HG02884 (cell line): ENCODE data around the gene TMEM125.

Source experiments
- ATAC-seq: cut with Tn5 transposase; IDR thresholded peaks from one replicate; pipeline ENCODE4 v1.9.1; 2021; ENCODE audit warnings: mild to moderate bottlenecking, moderate library complexity; ENCODE audit not compliant: unreplicated experiment

The TMEM125 gene

DNA sequence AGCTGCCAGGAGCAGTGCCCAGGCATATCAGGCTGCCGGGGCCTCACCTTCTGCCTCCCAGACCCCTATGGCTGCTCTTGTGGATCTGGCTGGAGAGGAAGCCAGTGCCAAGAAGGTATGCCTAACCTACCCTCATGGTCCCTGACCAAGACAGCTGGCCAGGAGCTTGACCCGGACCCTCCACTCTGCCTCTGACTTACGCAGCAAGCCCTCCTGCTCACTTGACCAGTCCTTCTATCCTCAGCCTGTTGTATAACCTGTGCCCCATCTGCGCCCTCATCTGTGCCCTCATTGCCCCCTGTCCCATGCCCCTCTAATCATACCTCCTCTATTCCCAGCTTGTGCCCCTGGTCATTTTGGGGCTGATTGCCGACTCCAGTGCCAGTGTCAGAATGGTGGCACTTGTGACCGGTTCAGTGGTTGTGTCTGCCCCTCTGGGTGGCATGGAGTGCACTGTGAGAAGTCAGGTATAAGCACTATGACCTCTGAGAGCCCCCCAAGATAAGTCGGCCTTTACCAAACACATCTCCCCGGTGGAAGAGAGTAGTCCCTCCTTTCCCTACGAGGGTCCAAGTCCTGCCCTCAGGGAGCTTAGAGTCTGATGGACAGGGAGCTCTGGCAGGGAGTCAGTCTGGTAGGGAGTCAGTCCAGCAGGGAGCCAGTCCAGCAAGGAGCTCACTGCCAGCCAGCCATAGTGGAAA is 37.8 kb downstream of the TMEM125 start:
- no peak for ATAC-seq

DNA sequence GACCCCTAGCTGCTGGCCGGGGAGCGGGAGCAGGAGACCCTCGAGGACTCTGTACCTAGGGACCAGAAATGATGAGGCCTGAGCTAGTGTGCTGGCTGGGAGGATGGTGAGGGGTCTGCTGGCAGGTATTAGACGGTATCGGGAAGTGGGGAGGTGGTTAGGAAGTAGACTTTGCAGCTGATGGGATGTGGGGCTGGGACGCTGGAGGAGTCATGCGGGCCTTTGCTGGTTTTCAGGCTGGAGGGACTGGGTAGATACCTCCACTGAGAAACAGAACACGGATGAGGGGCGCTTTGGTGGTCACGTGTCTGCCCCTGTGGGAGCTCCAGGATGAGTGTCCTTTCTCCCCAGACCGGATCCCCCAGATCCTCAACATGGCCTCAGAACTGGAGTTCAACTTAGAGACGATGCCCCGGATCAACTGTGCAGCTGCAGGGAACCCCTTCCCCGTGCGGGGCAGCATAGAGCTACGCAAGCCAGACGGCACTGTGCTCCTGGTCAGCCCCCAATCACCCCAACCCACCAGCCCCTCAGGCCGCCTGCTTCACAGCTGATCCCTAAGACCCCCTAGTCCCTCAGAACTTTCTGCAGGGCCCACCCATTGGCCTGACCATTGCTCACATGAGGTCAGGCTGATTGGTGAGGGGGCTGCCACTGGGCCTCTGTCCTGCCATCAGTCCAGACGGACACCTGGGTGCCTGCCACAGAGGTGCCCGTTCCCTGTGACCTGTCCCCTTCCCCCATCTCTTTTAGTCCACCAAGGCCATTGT is 39.0 kb downstream of the TMEM125 start:
- ATAC-seq: no peak

DNA sequence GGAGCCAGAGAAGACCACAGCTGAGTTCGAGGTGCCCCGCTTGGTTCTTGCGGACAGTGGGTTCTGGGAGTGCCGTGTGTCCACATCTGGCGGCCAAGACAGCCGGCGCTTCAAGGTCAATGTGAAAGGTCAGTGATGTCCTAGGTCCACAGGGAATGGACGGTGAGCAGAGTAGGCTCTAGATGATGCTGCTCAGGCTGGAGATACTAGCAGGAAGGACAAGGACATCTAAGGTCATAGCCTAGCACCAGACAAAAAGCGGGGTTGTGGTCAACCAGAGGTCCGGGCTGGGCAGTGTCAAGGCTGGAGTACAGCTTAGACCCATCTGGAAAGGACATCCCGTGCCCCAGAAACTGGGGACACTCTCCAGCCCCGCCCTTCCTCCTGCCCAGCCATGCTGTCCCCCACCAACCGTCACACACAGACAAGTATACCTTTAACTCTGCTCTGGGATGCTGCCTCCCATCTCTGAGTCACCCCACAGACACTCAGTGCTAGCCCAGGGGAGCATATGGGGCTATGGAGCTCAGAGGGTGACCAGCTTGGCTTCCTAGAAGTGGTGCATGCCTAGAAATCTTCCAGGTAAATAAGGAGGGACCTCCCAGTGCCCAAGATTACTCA is 39.7 kb downstream of the TMEM125 start:
- ATAC-seq: no peak

DNA sequence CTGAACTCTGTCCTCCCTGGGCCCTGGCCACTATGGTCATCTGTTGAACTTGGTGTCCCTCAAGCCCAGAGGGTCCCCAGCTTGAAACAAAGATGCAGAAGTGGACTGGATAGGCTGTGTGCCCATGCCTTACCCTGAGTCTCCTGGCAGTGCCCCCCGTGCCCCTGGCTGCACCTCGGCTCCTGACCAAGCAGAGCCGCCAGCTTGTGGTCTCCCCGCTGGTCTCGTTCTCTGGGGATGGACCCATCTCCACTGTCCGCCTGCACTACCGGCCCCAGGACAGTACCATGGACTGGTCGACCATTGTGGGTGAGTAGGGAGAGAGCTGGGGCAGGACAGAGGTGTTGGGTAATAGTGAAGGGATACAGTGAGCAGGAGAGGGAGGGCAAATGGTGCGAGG is 41.7 kb downstream of the TMEM125 start:
- ATAC-seq: no peak

DNA sequence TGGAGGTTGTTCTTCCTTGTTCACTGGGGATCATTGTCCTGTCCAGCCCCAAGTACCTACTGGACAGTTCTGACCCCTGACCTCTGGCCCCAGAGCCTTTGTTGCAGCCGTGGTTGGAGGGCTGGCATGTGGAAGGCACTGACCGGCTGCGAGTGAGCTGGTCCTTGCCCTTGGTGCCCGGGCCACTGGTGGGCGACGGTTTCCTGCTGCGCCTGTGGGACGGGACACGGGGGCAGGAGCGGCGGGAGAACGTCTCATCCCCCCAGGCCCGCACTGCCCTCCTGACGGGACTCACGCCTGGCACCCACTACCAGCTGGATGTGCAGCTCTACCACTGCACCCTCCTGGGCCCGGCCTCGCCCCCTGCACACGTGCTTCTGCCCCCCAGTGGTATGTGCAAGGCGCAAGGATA is 42.4 kb downstream of the TMEM125 start:
- no peak for ATAC-seq

DNA sequence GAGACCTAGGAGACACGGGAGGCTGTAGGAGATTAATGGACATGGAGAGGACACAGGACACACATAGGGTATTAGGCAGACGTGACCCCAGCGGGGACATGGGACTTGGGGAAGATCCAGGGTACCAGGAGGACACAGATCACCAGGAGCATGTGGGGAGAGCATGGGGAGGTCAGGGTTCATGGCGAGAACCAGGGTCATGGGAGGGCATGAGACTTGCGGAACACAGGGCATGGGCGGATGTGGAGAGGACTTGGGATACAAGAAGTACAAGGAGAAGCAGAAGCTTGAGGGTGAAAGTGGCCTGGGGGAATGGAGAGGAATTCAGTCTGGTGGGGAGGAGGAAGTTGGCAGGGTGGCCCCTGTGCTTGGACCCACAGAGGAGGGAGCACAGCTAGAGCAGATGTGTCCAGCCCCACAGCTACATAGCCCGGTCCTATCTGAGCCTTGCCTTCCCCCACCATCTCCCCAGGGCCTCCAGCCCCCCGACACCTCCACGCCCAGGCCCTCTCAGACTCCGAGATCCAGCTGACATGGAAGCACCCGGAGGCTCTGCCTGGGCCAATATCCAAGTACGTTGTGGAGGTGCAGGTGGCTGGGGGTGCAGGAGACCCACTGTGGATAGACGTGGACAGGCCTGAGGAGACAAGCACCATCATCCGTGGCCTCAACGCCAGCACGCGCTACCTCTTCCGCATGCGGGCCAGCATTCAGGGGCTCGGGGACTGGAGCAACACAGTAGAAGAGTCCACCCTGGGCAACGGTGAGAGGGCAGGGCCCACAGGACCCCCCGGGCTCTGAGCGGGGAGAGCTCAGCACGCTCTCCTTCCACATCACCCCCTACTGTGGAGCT is 43.1 kb downstream of the TMEM125 start:
- ATAC-seq: no peak

DNA sequence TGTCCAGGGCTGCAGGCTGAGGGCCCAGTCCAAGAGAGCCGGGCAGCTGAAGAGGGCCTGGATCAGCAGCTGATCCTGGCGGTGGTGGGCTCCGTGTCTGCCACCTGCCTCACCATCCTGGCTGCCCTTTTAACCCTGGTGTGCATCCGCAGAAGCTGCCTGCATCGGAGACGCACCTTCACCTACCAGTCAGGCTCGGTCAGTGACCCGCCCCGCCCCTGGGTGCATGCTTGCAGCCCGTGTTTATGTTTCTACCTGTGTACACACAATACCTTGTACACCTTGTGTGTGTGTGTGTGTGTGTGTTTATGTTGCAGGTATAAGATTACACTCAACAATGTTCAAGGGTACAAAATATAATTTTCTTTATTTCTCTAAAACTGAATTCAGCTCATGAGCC is 44.0 kb downstream of the TMEM125 start:
- no peak for ATAC-seq

DNA sequence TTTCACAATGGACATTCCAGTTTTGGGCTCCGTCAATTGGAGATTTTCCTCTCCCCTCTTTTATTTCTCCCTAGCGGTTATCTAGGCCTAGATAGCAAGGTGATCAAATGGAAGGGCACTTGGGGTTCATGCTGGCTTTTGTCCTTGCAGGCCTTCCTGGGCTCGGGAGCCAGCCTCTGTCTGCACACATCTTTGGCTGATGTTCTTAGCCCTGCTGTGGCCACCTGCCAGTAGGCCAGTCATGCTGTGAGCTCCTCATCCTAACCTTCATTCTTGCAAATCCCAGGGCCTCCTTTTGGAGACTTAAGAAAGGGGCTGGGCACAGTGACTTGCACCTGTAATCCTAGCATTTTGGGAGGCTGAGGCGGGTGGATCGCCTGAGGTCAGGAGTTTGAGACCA is 44.5 kb downstream of the TMEM125 start:
- ATAC-seq: no peak

DNA sequence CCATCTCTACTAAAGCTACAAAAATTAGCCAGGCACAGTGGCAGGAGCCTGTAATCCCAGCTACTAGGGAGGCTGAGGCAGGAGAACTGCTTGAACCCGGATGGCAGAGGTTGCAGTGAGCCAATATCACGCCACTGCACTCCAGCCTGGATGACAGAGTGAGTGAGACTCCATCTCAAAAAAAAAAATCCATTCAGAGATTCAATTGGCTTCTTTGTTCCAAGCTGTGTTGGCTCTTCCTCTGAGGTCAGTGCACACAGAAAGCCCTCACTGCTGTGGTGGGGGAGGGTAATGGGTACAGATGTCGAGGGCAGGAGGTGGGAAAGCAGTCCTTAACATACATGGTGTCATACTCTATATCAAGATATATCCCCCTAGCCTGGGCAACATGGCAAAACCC is 45.7 kb downstream of the TMEM125 start:
- no peak for ATAC-seq

DNA sequence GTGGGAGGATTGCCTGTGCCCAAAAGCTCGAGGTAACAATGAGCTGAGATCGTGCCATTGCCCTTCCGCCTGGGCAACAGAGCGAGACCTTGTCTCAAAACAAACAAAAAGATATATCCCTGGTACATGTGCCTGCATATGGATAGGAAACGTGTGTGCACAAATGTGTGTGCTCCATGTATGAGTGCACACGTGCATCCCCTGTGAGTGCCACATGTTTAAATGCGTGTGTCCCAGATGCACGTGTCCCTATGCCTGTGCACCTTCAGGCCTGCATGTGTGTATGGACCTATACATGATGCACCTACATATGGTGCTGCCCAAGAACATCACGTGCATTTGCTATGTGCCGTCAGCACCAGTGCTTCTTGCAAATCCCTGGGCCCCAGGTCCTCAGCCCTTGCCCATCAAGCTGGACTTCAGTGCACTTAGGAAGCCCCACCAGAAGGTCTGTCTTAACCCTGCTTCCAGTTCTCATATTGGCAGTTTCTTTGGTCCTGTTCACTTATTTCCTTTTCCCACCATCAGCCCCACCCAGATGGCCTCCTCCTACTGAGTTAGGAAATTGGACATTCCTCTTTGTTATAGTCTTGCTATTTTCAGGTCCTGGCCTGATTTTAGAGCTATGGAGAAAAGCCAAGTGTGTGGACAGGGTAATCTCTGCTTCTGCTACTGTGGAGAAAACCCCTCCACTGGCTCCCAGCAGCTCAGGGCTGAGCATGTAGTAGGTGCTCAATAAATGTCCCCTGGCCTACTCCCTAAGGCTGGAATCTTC is 46.4 kb downstream of the TMEM125 start:
- no peak for ATAC-seq

DNA sequence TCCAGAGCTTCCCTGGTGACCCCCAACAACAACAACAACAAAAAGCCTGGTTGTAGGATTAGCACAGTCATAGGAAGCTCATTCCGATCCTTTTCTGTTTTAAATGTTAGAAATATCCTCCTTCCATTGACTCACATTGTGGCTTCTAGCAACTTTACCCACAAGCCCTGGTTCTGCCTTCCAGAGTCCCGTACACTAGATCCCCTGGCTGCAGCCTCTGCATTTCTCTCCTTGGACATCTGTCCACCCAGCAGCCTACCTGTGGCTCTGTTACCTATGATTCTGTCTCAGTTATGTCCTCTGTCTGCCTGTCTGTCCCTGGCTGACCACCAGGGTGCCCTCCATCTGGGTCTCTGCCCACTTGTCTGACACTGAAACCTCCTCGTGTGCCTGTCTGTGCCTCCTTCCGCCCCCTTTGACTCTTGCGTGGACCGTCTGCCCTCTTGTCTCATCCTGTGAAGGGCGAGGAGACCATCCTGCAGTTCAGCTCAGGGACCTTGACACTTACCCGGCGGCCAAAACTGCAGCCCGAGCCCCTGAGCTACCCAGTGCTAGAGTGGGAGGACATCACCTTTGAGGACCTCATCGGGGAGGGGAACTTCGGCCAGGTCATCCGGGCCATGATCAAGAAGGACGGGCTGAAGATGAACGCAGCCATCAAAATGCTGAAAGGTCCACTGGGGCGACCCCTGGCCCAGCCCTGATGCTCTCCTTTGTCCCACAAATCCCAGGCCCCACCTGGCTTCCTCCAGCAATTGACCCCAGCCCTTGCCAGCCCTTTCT is 47.1 kb downstream of the TMEM125 start:
- no peak for ATAC-seq

DNA sequence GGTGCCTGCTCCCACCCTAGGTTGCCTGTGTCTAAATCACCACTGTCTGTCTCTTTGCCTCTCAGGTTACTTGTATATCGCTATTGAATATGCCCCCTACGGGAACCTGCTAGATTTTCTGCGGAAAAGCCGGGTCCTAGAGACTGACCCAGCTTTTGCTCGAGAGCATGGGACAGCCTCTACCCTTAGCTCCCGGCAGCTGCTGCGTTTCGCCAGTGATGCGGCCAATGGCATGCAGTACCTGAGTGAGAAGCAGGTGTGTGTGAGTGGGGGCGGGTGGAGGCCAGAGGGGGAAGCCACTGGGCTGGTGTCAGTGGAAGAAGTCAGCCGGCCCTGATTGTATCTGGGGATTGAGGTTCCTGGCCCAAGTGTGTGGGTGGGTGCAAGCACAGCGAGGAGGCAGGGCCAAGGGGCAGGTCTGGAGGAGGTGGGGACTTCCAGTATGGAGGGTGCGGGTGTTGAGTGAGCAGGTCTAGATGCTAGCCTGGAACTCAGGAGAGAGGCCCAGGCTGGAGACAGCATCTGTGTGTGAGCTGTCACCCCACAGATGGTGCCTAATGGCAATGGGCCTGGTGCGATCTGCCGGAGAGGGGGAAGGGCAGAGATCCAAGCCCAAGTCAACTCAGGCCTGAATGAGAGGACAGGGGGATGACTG is 48.2 kb downstream of the TMEM125 start:
- ATAC-seq: no peak

DNA sequence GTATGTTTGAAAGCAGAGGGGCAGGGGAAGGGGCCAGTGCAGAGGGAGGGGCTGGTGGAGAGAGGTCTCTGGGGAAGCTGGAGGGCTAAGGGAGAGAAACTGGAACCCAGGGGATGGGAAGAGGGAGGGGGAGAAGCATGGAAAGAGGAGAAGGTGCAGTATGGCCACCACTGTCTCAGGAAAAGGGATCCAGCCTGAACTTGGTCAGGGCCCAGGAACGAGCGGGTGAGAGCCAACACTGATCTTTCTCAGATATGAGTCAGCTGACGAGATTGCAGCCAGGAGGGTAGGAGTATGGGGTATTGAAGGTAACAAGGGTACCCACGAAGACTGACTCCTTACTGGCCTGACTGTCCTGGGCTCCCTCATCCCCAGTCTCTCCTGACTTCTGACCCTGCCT is 49.0 kb downstream of the TMEM125 start:
- no peak for ATAC-seq

DNA sequence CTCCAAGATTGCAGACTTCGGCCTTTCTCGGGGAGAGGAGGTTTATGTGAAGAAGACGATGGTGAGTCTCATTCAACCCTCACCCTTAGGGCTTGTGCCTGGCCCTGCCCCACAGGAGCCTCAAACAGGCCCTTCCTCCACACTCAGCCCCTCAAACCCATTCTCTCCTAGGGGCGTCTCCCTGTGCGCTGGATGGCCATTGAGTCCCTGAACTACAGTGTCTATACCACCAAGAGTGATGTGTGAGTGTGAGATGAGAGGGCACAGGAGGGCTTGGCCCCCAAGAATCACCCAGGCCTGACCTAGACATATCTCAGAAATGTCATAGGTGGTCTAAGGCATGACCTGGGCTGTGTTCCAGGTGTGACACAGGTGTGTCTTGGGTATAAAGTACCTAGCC is 49.5 kb downstream of the TMEM125 start:
- no peak for ATAC-seq

DNA sequence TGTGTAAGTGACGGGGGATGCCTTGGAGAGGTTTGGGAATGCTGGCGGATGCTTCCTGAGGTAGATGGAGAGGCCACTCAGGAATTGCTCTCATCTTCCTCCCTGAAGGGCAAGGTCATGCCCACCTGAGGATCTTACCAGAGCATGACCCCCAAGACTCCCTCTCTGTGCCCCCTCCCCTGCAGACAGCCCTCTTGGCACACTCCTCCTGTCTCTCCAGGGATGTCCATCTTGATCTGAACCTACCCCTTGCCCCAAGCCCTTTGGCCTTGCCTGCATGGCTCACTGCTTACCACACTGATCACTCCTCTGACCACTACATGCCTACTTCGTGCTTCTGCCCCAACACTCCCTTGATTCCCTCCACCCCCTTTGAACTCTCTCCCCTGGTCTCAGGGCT is 50.0 kb downstream of the TMEM125 start:
- ATAC-seq: no peak

DNA sequence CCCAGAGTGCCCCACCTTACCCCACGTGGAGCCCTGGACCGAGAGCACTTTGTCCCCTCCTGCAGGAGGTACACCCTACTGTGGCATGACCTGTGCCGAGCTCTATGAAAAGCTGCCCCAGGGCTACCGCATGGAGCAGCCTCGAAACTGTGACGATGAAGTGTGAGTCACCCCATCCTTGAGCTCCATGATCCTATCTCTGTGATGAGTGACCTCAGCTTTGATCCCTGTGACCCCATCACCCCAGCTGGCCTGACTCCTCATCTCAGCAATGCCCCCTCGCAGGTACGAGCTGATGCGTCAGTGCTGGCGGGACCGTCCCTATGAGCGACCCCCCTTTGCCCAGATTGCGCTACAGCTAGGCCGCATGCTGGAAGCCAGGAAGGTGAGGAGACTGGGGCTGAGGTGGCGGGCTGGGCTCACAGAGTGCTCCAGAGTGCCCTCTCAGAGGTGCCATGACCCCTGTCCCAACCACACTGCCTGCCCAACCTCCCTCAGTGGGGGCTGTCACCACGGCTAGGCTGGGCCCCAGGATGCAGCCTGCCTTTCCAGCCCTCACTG is 51.6 kb downstream of the TMEM125 start:
- ATAC-seq: no peak

DNA sequence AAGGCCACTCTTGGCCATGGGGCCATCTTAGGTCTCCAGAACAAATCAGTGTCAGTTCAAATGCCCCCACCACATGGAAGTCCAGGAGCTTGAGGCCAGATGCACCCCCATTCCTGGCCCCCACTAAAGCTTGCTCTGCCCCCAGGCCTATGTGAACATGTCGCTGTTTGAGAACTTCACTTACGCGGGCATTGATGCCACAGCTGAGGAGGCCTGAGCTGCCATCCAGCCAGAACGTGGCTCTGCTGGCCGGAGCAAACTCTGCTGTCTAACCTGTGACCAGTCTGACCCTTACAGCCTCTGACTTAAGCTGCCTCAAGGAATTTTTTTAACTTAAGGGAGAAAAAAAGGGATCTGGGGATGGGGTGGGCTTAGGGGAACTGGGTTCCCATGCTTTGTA is 52.7 kb downstream of the TMEM125 start:
- ATAC-seq: no peak
